ENCODE measurements around the gene SBK1. TPM values are rescaled to one million over a fixed set of nuclear protein-coding genes. Genes with fewer than 3 reads are reported as not detected.

SBK1 gene
- total RNA-seq, 2 experiments from 2014 or later: 0.22 to 0.63 TPM

GRCh38 chr16:28273511-28273910 lies 18.8 kb upstream of the SBK1 start:
- intact Hi-C loops (cut with micrococcal nuclease; ENCODE audit: unreplicated experiment): no loop called here
- TF ChIP-seq EZH2phosphoT487 (IDR thresholded peaks at IDR 0.05; ENCODE audit: borderline replicate concordance, low read depth, low read length): no peak
- TF ChIP-seq CTCF (conservative IDR thresholded peaks at IDR 0.05; ENCODE audit: low read length): no peak
- Histone ChIP-seq H3K4me2 (ENCODE audit: low read length) (no peak overlapping the region), H3K9me2 (ENCODE audit: insufficient read depth, low read length) (no peaks in the 10 kb centered on the region), H3K4me3 (ENCODE audit: low read depth, low read length, poor library complexity, severe bottlenecking) (no peak overlapping the region), H3K27ac (ENCODE audit: low read depth, low read length, poor library complexity, severe bottlenecking) (no peak overlapping the region), H4K20me1 (ENCODE audit: insufficient read depth, low read length) (no peaks in the 10 kb centered on the region), H3K9me3 (ENCODE audit: low read length) (no peaks in the 10 kb centered on the region), H2AFZ (ENCODE audit: low read length) (no peak overlapping the region), H3K79me2 (ENCODE audit: insufficient read depth, low read depth, low read length) (no peaks in the 10 kb centered on the region), H3K36me3 (ENCODE audit: insufficient read depth, low read length) (no peaks in the 10 kb centered on the region), H3K4me1 (ENCODE audit: insufficient read depth, low read length, poor library complexity, severe bottlenecking) (peaks cover 7% of the 10 kb centered on the region)
- no peak for DNase-seq (ENCODE audit: low spot score)
- CTCF ChIA-PET (ENCODE audit: unreplicated experiment): no interaction called here
- POLR2A ChIA-PET: no interaction called here
- BruUV-seq (replicated peaks): no TSS peak

- Histone ChIP-seq H2AFZ (ENCODE audit: low read length) (no peak overlapping the region), H3K79me2 (ENCODE audit: insufficient read depth, low read depth, low read length) (no peaks in the 10 kb centered on the region), H3K4me1 (ENCODE audit: insufficient read depth, low read length, poor library complexity, severe bottlenecking) (peaks cover 7% of the 10 kb centered on the region), H3K9me3 (ENCODE audit: low read length) (no peaks in the 10 kb centered on the region), H3K4me2 (ENCODE audit: low read length) (no peak overlapping the region), H3K4me3 (ENCODE audit: low read depth, low read length, poor library complexity, severe bottlenecking) (no peak overlapping the region), H4K20me1 (ENCODE audit: insufficient read depth, low read length) (no peaks in the 10 kb centered on the region), H3K9me2 (ENCODE audit: insufficient read depth, low read length) (no peaks in the 10 kb centered on the region), H3K27ac (ENCODE audit: low read depth, low read length, poor library complexity, severe bottlenecking) (no peak overlapping the region), H3K36me3 (ENCODE audit: insufficient read depth, low read length) (no peaks in the 10 kb centered on the region)
- TF ChIP-seq CTCF (conservative IDR thresholded peaks at IDR 0.05; ENCODE audit: low read length) (no peak), EZH2phosphoT487 (IDR thresholded peaks at IDR 0.05; ENCODE audit: borderline replicate concordance, low read depth, low read length) (no peak)
- intact Hi-C loops (cut with micrococcal nuclease; ENCODE audit: unreplicated experiment): no loop called here
- DNase-seq (ENCODE audit: low spot score): no peak
- POLR2A ChIA-PET: interaction anchor here (0.8 to 0.9 kb wide), 2 partner anchors 12 to 17 kb away, joined by 4 read pairs; no protein-coding TSS in a partner anchor
- no TSS peak for BruUV-seq (replicated peaks)
- CTCF ChIA-PET (ENCODE audit: unreplicated experiment): no interaction called here
Measured at GRCh38 chr16:28274676-28275075, 17.6 kb upstream of the SBK1 start.

- Histone ChIP-seq H3K36me3 (ENCODE audit: insufficient read depth, low read length) (no peaks in the 10 kb centered on the region), H3K4me2 (ENCODE audit: low read length) (no peak overlapping the region), H2AFZ (ENCODE audit: low read length) (no peak overlapping the region), H3K4me3 (ENCODE audit: low read depth, low read length, poor library complexity, severe bottlenecking) (no peak overlapping the region), H3K79me2 (ENCODE audit: insufficient read depth, low read depth, low read length) (no peaks in the 10 kb centered on the region), H3K27ac (ENCODE audit: low read depth, low read length, poor library complexity, severe bottlenecking) (no peak overlapping the region), H4K20me1 (ENCODE audit: insufficient read depth, low read length) (no peaks in the 10 kb centered on the region), H3K4me1 (ENCODE audit: insufficient read depth, low read length, poor library complexity, severe bottlenecking) (peaks cover 7% of the 10 kb centered on the region), H3K9me3 (ENCODE audit: low read length) (no peaks in the 10 kb centered on the region), H3K9me2 (ENCODE audit: insufficient read depth, low read length) (no peaks in the 10 kb centered on the region)
- TF ChIP-seq EZH2phosphoT487 (IDR thresholded peaks at IDR 0.05; ENCODE audit: borderline replicate concordance, low read depth, low read length) (no peak), CTCF (conservative IDR thresholded peaks at IDR 0.05; ENCODE audit: low read length) (no peak)
- BruUV-seq (replicated peaks): no TSS peak
- ChIA-PET POLR2A (no interaction called here), CTCF (ENCODE audit: unreplicated experiment) (no interaction called here)
- no peak for DNase-seq (ENCODE audit: low spot score)
- intact Hi-C loops (cut with micrococcal nuclease; ENCODE audit: unreplicated experiment): no loop called here
Measured at GRCh38 chr16:28276301-28276700, 16.0 kb upstream of the SBK1 start.

All from OCI-LY7 (cell line).